HCEC 1CT (cell line): ENCODE measurements around the gene HLA-F.
A peak's percentile ranks its signal among the peaks of the same experiment; 100 is the strongest.

ENCODE experiments used
- DNase-seq: peaks from one replicate; pipeline ENCODE4 v3.0.0-alpha.2; 2017

HLA-F gene

DNA sequence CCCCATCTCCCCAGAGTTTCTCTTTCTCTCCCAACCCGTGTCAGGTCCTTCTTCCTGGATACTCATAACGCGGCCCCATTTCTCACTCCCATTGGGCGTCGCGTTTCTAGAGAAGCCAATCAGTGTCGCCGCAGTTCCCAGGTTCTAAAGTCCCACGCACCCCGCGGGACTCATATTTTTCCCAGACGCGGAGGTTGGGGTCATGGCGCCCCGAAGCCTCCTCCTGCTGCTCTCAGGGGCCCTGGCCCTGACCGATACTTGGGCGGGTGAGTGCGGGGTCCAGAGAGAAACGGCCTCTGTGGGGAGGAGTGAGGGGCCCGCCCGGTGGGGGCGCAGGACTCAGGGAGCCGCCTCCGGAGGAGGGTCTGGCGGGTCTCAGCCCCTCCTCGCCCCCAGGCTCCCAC lies at the start of gene HLA-F:
Gene HLA-F, plus strand, starts transcription at position 173 of the 404 bp plus-strand sequence. Its CDS starts 30 bp downstream, at position 203.
- DNase-seq: peak; percentile 56

DNA sequence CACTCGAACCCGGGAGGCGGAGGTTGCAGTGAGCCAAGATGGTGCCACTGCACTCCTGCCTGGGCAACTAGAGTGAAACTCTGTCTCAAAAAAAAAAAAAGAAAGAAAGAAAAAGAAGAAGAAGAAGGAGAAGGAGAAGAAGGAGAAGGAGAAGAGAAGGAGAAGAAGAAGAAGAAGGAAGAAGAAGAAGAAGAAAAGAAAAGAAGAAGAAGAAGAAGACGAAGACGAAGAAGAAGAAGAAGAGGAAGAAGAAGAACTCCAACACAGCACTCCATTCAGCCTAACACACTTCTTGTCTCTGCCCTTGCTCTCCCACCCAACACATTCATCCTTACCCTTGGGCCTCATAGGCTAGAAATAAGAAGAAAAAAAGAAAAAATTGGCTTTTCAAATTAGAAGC lies 49.2 kb upstream of the HLA-F start:
- DNase-seq: no peak

DNA sequence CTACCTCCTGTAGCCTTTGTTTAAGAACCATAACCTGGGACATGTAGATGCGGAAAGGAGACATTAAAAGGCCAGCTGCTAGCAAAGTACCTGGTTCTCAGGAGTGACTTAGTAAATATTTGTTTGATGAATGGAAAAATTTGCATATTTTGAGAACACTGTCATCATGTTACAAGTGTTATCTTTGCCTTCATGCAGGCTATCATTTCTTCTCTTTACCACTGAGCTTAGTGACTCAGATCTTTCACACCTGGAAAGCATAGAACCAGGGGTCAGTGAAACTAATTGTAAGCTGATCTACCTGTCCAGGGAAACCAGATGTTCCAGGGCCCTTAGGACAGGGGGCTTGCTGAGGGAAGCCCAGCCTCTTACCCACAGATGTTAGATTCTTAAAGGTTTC lies 47.7 kb upstream of the HLA-F start:
- DNase-seq: no peak

DNA sequence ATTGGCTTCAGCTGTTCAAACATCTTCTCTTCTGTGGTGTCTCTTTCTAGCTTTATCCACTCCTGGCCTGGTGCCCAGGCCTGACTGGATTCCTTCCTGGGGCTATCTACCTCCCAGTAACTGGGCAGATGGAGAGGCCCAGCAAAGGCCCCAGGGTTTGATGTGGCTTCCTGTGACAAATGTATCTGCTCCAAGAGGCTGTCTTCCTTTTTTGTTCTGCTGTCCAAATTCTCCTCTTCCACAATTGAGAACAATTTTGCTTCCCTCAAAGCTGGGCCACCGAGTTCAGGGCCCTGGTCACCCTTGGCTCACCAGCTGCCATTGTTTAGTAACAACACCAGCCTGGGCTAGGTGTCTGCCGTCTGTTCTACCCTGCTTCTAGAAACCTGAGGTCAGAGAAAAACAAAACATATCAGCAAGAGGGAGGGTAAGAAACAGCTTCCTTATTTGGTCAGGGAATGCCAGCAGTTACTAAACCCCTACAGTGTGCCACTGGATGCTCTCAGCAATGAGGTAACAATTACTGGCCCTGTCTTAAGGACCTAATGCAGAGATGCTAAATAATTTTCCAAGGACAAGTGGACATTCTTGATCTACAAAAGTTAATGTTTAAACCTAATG lies 46.1 kb upstream of the HLA-F start:
- DNase-seq: no peak

DNA sequence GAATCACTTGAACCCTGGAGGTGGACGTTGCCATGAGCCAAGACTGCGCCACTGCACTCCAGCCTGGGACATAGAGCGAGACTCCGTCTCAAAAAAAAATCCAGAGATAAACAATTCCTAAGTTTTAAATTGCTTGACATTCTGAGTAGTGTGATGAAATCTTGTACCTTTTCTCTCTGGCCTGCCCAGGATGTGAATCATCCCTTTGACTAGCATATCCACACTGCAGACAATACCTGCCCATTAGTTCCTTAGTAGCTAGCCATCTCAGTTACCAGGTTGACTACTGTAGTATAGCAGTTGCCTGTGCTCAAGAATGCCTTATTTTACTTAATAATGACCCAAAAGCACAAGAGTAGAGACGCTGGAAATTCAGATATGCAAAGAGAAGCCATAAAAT lies 45.1 kb upstream of the HLA-F start:
- no peak for DNase-seq

DNA sequence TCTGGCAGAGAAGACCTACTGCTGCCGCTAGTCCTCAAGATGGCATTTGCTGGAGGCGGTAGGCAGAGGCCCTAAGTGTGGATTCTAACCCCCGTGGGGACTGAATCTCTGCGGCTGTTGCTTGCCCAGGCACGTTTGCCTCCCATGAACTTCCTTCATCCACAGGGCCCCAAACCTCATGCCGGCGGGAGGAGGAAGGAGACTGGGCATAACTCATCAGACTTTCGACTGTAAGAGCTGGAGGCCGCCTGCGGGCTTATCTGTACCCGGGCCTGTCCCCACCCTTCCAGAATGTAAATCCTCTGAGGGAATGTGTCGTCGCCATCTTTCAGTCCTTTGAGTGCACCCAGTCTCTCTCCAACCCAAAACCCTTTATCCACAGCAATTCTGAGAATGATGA lies 43.3 kb upstream of the HLA-F start:
- DNase-seq: no peak

DNA sequence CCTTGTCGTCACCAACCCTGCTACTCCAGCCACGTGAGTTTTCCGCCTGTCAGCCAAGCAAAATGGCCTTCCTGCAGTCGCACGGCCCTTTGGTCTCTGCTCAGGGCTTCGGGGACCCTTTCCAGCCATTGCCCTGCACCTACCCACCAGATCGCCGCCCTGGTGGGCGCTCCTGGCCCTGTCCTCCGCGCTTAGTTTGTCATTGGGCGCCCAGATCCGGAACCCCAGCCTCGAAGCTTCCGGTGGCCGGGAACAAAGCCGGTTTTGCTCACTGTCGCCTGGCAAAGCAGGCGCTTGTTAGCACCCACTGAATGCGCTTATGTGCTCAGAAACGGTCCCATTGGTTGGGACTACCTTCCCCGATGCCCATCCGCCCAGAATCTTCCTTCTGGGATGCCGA lies 42.8 kb upstream of the HLA-F start:
- no peak for DNase-seq

DNA sequence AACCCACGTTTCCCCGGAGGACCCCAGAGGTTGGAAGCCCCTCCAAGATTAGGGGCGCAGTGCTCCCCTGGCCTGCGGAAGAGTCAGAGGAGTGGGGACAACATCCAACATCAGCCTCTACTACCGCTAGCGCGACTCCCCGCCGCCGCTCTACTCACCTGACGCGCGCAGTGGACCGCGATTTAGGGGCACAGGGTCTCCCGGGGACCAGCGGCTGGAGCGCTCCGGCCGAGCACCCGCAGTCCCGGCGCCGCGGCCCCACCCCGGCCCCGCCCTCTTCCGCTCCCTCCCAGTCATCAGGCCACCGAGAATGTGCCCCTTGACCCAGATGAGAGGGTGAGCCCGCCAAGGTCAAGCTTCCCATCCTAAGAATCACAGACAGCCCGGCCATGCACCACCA lies 42.3 kb upstream of the HLA-F start, which contains the start of gene ZFP57:
Gene ZFP57, minus strand, starts transcription at position 249 of the 400 bp plus-strand sequence. CDS start 4,149 bp downstream, outside the sequence.
- no peak for DNase-seq

DNA sequence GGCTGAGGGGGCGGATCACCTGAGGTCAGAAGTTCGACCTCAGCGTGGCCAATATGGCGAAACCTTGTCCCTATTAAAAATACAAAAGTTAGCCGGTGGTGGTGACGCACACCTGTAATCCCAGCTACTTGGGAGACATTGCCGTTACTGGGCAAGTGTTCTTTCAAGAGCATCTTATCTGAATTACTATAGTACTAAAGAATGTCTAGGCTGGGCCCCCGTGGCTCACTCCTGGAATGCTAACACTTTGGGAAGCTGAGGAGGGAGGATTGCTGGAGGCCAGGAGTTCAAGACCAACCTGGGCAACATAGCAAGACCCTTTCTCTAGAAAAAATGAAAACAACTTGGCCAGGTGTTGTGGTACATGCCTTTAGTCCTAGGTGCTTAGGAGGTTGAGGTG lies 41.4 kb upstream of the HLA-F start:
- DNase-seq: no peak

DNA sequence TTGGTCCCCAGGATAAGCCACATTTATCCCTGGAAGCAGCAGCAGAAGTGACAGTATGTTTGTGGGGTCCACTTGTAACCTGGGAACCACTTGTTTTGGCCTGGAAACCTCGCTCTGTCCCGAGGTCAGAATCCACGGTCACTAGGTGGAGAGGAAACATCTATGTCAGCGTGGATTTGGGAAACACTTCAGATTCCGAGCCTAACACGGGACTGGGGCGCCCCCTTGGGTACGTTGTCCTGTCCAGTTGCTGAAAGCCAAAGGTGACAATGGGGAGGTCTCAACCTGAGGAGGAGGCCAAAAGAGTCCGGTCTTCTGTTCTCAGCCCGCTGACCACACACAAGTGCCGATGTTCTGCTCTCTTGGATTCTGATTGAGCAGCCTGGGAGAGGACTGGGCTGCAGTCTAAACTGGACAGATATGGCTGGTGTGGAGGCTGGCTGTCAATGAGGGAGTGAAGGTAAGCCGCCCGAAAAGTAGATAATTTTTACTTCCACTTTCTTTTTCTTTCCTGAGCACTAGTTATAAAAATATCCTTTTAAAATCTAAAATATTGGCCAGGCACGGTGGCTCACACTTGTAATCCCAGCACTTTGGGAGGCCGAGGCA lies 37.4 kb upstream of the HLA-F start:
- DNase-seq: no peak

DNA sequence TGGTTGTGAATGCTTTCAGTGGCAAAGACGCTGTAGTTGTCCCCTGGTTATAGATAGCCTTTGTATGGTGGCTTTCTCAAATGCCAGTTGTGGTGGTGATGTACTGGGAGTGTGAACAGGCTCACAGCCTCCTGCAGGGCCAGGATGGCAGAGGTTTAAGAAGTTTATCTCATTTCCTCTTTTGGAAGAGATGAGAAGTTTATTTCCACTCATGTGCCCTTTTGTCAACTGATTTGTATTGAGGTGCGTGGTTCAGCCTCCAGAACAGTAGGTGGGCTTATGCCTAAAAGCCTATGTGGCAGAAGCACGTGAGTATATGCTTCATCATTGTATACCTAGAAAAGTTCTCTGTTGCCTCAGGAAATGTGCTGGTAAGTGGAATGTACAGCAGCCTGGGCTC lies 28.6 kb upstream of the HLA-F start:
- no peak for DNase-seq

DNA sequence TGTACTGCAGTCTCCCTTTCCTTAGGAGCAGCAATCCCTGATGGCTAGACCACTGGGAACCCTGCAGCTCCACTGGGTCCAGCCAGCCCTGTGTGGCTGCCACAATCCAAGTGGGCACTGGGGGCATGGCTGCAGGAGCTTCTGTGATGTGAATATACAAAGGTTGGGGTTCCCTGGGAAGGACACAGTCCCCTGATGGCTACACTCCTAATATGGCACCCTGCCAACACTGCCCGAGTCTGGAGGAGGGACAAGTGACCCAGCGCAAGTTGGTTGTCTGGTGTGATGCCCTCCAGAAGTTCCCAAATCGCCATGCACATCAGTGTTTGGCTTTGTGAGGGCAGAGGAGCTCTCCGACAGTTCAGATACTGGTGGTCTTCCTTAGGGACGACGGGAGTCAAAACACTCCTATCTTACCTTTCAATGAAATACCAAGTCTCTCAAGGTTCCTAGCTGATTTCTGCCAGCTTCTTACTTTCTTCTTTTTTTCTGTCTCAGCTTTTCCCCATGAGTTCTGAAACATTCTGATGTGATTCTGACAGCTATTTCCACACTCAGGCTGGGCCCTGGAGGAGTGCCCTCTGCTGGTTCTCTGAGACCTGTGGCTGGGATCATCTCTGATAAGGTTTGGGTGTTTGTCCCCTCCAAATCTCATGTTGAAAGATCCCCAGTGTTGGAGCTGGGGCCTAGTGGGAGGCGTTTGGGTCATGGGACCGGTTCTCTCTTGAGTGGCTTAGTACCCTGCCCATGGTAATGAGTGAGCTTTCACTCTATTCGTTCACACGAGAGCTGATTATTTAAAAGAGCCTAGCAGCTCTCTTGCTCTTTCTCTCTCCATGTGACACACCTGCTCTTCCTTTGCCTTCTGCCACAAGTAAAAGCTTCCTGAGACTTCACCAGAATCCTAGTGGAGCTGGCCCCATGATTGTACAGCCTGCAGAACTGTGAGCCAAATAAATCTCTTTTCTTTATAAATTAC lies 26.8 kb upstream of the HLA-F start:
- no peak for DNase-seq

DNA sequence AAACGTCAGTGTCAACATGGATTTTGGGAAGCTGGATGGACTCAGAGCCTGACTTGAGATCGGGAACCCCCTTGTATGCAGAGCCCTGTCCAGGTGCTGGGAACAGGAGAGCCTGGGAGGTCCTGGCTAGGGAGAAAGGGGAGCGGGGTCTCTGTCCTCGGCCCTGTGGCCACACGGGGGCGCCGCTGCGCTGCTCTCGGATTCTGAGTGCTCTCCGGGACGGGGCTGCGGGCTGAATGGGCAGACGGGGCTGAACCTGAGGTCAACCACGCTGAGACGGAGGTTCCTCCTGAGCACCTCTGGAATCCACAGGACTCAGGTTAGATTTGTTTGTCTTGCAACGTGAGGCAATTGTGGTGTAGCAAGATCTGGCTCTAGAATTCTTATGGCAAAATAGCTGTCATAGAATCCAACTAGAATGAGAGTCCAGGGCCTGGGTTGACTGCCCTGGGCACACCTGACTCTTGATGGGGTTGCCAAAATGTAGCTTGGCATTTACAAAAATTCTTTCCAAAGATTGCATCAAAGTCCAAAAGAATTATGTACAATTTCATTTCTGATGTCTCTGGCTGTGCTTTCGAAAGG lies 20.6 kb upstream of the HLA-F start:
- DNase-seq: peak; percentile 27

DNA sequence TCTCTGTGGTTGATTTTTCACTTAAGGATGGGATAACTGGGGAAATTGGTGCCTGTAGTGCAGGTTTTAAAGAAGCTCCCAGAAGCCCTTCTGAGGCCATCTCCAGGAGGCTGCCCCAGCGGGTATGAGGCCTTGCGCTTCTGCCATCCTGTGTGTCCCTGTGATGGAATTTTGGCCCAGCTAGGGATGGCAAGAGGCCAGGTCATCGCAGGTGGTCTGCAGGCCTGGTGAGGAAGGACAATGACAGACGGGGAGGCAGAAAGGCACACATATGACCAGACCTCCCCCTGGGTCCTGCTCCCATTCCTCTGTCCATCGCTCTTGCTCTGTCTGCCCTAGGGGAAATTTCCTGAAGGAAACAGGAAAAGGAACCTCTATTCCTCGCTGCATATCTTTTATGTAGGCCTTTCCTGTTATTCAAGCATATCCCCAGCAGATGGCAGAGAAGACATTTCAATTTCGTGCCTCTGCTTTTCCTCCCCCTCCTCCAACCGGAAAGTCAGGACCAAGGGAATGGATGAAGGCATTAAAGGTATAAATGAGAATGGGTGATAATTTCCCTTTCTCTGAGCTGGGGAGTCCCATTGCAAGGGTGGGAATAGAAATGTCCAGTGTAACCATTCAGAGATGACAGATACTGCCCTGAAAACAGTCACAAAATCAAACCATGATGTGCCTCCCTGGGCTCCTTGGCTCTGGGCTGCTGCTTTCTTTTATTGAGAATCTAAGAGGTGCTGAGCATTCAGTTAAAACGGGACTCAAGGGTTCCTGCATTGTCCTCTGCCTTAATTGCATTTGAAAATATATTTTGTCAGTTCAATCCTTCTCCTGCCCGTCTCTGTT lies 17.6 kb upstream of the HLA-F start:
- peak; percentile 38 for DNase-seq

DNA sequence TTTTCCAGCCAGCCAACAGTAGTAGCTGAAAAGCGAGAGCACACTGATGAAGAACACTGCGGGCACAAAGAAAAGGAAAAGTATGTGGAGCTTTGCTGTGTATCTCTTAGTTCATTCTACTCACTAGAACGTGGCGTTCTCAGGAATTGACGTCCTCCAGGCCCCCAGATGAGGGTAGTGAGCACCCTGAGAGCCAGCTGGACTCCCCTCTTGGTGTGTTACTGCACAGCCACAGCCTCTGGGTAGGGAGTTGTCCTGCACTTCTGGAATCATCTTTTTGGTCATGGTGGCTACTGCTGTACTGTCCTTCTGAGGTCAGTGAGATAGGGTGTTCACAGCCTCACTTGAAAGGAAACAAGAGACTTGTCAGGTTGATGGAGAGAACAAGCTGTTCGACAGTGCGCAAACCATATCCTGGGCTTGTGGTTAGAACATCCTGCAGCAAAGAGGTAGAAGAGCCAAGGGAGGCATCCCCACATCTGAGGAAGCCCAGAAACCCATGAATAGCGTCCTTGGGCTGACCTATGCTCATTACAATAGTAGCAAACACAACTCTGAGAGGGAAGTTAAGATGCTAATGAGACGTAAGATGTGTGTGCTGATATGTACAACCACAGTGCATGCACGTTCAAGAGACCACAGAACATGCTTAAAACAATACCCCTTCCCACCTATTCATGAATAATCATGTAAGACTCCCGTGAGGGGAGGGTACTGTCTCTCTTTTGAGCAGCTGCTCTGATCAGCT lies 14.6 kb upstream of the HLA-F start:
- DNase-seq: no peak

DNA sequence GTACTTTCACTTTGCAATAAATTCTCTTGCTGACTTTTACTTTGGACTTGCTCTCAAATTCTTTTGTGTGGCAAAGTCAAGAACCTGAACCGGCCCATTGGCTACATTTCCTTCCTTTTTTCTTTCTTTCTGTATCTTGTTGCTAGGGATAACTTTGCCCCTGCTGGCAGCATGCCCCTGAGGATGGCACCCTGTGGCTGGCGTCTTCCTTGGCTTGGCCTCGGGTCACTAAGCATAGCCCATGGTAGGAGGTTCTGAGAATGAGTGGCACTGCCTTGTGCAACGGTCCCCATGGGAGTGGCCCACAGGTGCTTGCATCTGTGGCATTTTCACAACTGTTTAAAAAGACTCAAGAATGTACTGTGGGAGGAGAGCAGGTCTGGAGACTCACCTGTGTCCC lies 14.0 kb upstream of the HLA-F start:
- no peak for DNase-seq

DNA sequence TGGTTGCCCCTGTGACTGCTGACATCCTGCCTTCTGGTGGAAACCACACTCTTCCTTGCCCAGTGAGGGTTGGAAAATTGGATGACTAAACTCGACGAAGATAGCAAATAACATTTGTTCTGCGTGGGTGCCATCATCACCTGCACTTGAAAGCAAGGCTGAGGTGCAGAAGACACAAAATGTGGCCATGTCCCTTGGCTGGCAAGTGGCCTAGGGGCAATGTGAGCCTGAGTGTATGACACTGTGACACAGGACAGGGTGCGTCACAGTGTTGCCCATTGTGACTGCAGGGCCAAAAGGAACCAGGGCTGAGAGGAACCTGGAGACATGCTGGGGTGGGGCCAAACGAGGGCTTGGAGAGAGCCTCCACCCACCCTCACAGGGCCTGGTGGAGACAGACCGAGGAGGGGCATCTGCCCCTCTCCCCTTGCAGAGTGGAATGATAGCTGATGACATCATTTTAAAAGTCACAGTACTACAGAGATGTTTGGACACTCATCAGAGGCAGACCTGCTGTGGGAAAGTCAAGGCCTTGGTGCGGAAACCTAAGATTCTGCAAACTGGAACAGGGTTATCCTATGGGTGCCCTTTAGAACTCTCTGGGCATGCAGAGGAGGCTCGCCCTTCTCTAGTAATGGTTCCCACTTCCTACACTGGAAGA lies 12.8 kb upstream of the HLA-F start:
- no peak for DNase-seq

DNA sequence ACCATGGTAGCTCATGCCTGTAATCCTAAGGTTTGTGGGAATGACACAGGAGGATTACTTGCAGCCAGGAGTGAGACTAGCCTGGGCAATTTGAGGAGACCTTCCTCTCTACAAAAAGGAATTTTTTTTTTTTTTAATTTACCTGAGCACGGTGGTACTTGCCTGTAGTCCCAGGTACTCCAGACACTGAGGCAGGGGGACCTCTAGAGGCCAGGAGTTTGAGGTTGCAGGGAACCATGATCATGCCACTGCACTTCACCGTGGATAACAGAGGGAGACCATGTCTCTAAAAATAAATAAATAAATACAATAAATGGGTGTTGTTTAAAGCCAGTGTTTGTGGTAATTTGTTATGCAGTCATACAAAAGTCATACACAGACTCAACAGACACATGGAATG lies 2.4 kb upstream of the HLA-F start:
- DNase-seq: no peak

DNA sequence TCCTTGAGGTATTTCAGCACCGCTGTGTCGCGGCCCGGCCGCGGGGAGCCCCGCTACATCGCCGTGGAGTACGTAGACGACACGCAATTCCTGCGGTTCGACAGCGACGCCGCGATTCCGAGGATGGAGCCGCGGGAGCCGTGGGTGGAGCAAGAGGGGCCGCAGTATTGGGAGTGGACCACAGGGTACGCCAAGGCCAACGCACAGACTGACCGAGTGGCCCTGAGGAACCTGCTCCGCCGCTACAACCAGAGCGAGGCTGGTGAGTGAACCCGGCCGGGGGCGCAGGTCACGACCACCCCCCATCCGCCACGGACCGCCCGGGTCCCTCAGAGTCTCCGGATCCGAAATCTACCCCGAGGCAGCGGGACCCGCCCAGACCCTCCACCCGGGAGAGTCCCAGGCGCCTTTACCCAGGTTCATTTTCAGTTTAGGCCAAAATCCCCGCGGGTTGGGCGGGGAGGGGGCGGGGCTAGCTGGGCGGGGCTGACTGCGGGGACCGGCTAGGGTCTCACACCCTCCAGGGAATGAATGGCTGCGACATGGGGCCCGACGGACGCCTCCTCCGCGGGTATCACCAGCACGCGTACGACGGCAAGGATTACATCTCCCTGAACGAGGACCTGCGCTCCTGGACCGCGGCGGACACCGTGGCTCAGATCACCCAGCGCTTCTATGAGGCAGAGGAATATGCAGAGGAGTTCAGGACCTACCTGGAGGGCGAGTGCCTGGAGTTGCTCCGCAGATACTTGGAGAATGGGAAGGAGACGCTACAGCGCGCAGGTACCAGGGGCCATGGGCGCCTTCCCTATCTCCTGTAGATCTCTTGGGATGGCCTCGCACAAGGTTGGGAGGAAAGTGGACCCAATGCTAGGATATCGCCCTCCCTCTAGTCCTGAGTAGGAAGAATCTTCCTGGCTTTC lies 693 bp downstream of the HLA-F start:
- no peak for DNase-seq
